HG02759 (cell line): ENCODE data around the gene MBD3L1.

Source experiments
- ATAC-seq: cut with Tn5 transposase; IDR thresholded peaks from one replicate; pipeline ENCODE4 v1.9.1; 2021; ENCODE audit warnings: mild to moderate bottlenecking, moderate library complexity; ENCODE audit not compliant: unreplicated experiment

MBD3L1 gene

GRCh38 chr19:8880868-8881488 lies 48.8 kb downstream of the MBD3L1 start:
- no peak for ATAC-seq

- no peak for ATAC-seq
Observed at GRCh38 chr19:8881512-8881911, 49.3 kb downstream of the MBD3L1 start.

- no peak for ATAC-seq
Observed at GRCh38 chr19:8884416-8884815, 52.2 kb downstream of the MBD3L1 start.

- no peak for ATAC-seq
Observed at GRCh38 chr19:8887364-8887763, 55.2 kb downstream of the MBD3L1 start.

GRCh38 chr19:8890260-8890659 lies 58.1 kb downstream of the MBD3L1 start:
- no peak for ATAC-seq
